ENCODE measurements around the gene ADAMTSL1.

GRCh38 chr9:18672706-18673105 is 198.8 kb downstream of the ADAMTSL1 start:
- TF ChIP-seq, protein P1, sequence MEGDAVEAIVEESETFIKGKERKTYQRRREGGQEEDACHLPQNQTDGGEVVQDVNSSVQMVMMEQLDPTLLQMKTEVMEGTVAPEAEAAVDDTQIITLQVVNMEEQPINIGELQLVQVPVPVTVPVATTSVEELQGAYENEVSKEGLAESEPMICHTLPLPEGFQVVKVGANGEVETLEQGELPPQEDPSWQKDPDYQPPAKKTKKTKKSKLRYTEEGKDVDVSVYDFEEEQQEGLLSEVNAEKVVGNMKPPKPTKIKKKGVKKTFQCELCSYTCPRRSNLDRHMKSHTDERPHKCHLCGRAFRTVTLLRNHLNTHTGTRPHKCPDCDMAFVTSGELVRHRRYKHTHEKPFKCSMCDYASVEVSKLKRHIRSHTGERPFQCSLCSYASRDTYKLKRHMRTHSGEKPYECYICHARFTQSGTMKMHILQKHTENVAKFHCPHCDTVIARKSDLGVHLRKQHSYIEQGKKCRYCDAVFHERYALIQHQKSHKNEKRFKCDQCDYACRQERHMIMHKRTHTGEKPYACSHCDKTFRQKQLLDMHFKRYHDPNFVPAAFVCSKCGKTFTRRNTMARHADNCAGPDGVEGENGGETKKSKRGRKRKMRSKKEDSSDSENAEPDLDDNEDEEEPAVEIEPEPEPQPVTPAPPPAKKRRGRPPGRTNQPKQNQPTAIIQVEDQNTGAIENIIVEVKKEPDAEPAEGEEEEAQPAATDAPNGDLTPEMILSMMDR (IDR thresholded peaks at IDR 0.05; ENCODE audit: extremely low read depth in 1 of 2, insufficient read depth in 1 of 2, low read depth in 1 of 2, low read length in 2 of 2) = no peak
- TF ChIP-seq POLR2A (IDR thresholded peaks at IDR 0.05; ENCODE audit: low read depth, low read length) (no peak), FOS (IDR thresholded peaks at IDR 0.05; ENCODE audit: borderline replicate concordance, insufficient read depth, low read length) (no peak), POLR2AphosphoS5 (IDR thresholded peaks at IDR 0.05; ENCODE audit: insufficient read depth, low read depth, low read length) (no peak), JUN (IDR thresholded peaks at IDR 0.05; ENCODE audit: borderline replicate concordance, insufficient read depth, insufficient read length, low read depth) (no peak), GATA2 (IDR thresholded peaks at IDR 0.05; ENCODE audit: insufficient read depth, insufficient read length, low read depth, low read length) (no peak), MAX (IDR thresholded peaks at IDR 0.05; ENCODE audit: insufficient read depth, insufficient read length) (no peak), MYC (IDR thresholded peaks at IDR 0.05; ENCODE audit: low read depth, low read length) (no peak)
